HEK293T (cell line): ENCODE measurements around the gene PARM1.

Source experiments
- ARNT ChIP-seq: fragments of 450-650 bp; IDR thresholded peaks from 2 replicates; pipeline ENCODE4 v1.6.1; 2017; ENCODE audit warnings: mild to moderate bottlenecking
- BHLHE40 ChIP-seq: fragments of 450-650 bp; IDR thresholded peaks from 2 replicates; pipeline ENCODE4 v1.6.1; 2016; ENCODE audit warnings: mild to moderate bottlenecking, moderate library complexity, borderline replicate concordance
- ELF4 ChIP-seq: fragments of 450-650 bp; IDR thresholded peaks from 2 replicates; pipeline ENCODE4 v1.6.1; 2017; ENCODE audit warnings: antibody characterized with exemption
- FOXK2 ChIP-seq: fragments of 450-650 bp; IDR thresholded peaks from 2 replicates; pipeline ENCODE4 v1.6.1; 2016; ENCODE audit warnings: mild to moderate bottlenecking
- FOXM1 ChIP-seq: fragments of 450-650 bp; IDR thresholded peaks from 2 replicates; pipeline ENCODE4 v1.6.1; 2017; ENCODE audit warnings: mild to moderate bottlenecking, borderline replicate concordance
- SP1 ChIP-seq: fragments of 450-650 bp; IDR thresholded peaks from 2 replicates; pipeline ENCODE4 v1.6.1; 2017
- SUZ12 ChIP-seq: fragments of 450-650 bp; IDR thresholded peaks from 2 replicates; pipeline ENCODE4 v1.6.1; 2016; ENCODE audit warnings: mild to moderate bottlenecking
- TARDBP ChIP-seq: fragments of 450-650 bp; IDR thresholded peaks from 2 replicates; pipeline ENCODE4 v1.6.1; 2016

GRCh38 chr4:74962584-74962983 lies 29.7 kb downstream of the PARM1 start:
- no peak for TF ChIP-seq SP1
- no peak for TF ChIP-seq ELF4
- no peak for TF ChIP-seq BHLHE40
- TF ChIP-seq FOXK2 = no peak
- no peak for TF ChIP-seq TARDBP
- TF ChIP-seq ARNT = no peak
- TF ChIP-seq FOXM1 = no peak
- no peak for TF ChIP-seq SUZ12
